Measurements from ENCODE around the gene CLDN18. TPM values are rescaled to one million over a fixed set of nuclear protein-coding genes. Genes with fewer than 3 reads are reported as not detected.

Gene CLDN18
- total and polyA plus RNA-seq, 10 of the 15 experiments (the other 5 are each of a cell fraction or from before 2014, with no cell fraction given) = 0.05 to 0.28 (median 0.18) TPM; not detected in 1

DNA sequence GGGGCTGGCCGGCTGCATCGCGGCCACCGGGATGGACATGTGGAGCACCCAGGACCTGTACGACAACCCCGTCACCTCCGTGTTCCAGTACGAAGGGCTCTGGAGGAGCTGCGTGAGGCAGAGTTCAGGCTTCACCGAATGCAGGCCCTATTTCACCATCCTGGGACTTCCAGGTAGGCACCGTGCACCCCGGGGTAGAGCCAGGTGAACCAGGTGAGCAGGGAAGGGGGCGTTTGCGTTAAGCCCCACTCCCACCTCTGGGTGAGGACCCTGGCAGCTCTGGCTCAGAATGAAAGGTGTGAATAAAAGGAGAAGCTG lies 267 bp downstream of the CLDN18 start (continued):
- no peak for TF ChIP-seq USF1 (IDR thresholded peaks at IDR 0.05; ENCODE audit: borderline replicate concordance, extremely low read length, insufficient read depth, low read depth, low read length)
- TF ChIP-seq KDM1A (IDR thresholded peaks at IDR 0.05; ENCODE audit: borderline replicate concordance) = no peak
- TF ChIP-seq NR2C1 (IDR thresholded peaks at IDR 0.05) = no peak
- no peak for TF ChIP-seq SIN3A (IDR thresholded peaks at IDR 0.05; ENCODE audit: low read depth, low read length)
- TF ChIP-seq IKZF2 (IDR thresholded peaks at IDR 0.05) = no peak
- no peak for TF ChIP-seq CEBPB (IDR thresholded peaks at IDR 0.05; ENCODE audit: borderline replicate concordance in 1 of 2, low read depth in 2 of 2, low read length in 2 of 2)
- TF ChIP-seq KAT2A (conservative IDR thresholded peaks at IDR 0.05; ENCODE audit: control insufficient read depth, low read depth, low read length) = no peak
- no peak for TF ChIP-seq BACH1 (IDR thresholded peaks at IDR 0.05; ENCODE audit: borderline replicate concordance)
- no peak for TF ChIP-seq MYC (IDR thresholded peaks at IDR 0.05; ENCODE audit: insufficient read depth, insufficient read length, insufficient replicate concordance, low read length, severe bottlenecking)
- TF ChIP-seq BRCA1 (IDR thresholded peaks at IDR 0.05; ENCODE audit: low read depth, low read length) = no peak
- TF ChIP-seq, protein P1, sequence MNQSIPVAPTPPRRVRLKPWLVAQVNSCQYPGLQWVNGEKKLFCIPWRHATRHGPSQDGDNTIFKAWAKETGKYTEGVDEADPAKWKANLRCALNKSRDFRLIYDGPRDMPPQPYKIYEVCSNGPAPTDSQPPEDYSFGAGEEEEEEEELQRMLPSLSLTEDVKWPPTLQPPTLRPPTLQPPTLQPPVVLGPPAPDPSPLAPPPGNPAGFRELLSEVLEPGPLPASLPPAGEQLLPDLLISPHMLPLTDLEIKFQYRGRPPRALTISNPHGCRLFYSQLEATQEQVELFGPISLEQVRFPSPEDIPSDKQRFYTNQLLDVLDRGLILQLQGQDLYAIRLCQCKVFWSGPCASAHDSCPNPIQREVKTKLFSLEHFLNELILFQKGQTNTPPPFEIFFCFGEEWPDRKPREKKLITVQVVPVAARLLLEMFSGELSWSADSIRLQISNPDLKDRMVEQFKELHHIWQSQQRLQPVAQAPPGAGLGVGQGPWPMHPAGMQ (IDR thresholded peaks at IDR 0.05; ENCODE audit: borderline replicate concordance) = no peak
- TF ChIP-seq HDAC6 (IDR thresholded peaks at IDR 0.05; ENCODE audit: unreplicated experiment) = no peak

DNA sequence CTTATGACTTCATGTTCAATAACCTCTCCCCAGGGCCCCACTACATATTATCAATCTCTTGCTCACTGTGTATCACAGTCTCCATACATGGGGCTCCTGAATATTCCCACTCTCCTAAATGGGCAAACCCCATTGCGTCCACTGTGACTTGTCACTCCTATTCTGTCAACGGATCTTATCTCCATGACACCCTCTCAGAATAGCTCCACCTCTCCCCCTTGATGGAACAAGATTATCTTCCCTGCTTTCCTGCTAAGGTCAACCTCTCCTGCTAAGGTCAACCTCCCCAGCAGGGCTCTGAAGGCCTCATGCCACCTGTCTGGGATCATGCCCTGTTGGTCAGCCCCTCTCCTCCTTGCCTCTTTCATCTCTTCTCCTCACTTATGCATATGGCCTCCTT lies 1.8 kb downstream of the CLDN18 start:
- FAIRE-seq (no peak), DNase-seq (ENCODE audit: low read depth, low spot score) (no peak), ATAC-seq (no peak)
- H3K4me2 ChIP-seq (ENCODE audit: control insufficient read depth, insufficient read depth) = no peak overlapping the region
- ChIA-PET POLR2A (no interaction called here), RAD21 (ENCODE audit: unreplicated experiment) (no interaction called here), SMC1A (ENCODE audit: uncharacterized antibody, unreplicated experiment) (no interaction called here), CTCF (no interaction called here)
- H3K27ac ChIP-seq (ENCODE audit: control insufficient read depth, insufficient read depth) = no peak overlapping the region
- no peaks in the 10 kb centered on the region for H3K79me2 ChIP-seq (ENCODE audit: control insufficient read depth, insufficient read depth, low read length)
- in situ Hi-C loops (cut with MboI) = no loop called here
- no peaks in the 10 kb centered on the region for H3K27me3 ChIP-seq (replicated peaks in 1 of 2; ENCODE audit: control insufficient read depth in 2 of 2, insufficient read depth in 2 of 2, low read length in 1 of 2)
- no peaks in the 10 kb centered on the region for H4K20me1 ChIP-seq (ENCODE audit: control insufficient read depth, insufficient read depth)
- no peaks in the 10 kb centered on the region; the same call in 2 of the 3 replicates for H3K9me3 ChIP-seq (replicated peaks; ENCODE audit: control insufficient read depth, insufficient read depth, low read length)
- TF ChIP-seq SPI1 (IDR thresholded peaks at IDR 0.05; ENCODE audit: borderline replicate concordance, insufficient read depth, low read depth, low read length) (no peak), GABPA (IDR thresholded peaks at IDR 0.05; ENCODE audit: low read depth) (no peak)
- no peak overlapping the region for H3K4me3 ChIP-seq
- no peak overlapping the region for H2AFZ ChIP-seq (ENCODE audit: control insufficient read depth, low read depth, low read length)
- no peaks in the 10 kb centered on the region for H3K4me1 ChIP-seq (ENCODE audit: control insufficient read depth, insufficient read depth, low read length)
- H3K36me3 ChIP-seq (ENCODE audit: control insufficient read depth in 2 of 2, insufficient read depth in 2 of 2, low read length in 1 of 2) = no peaks in the 10 kb centered on the region
- no peak overlapping the region for H3K9ac ChIP-seq (ENCODE audit: control insufficient read depth, insufficient read depth, low read length)
- intact Hi-C loops (cut with micrococcal nuclease; ENCODE audit: unreplicated experiment) = no loop called here
- WGBS (ENCODE audit: insufficient coverage, insufficient replicate concordance, low lambda C conversion rate, missing lambda C conversion rate) = 90% methylated on average over 2 of the region's 2 CpGs
- BruUV-seq (replicated peaks) = no TSS peak

Measured in GM12878 (cell line).